Fibroblast of the aortic adventitia (primary cell): ENCODE data around the gene UTS2B. TPM values are rescaled to one million over a fixed set of nuclear protein-coding genes. Genes with fewer than 3 reads are reported as not detected.
A peak's percentile ranks its signal among the peaks of the same experiment; 100 is the strongest.

Experiments used
- DNase-seq: peaks from one replicate; pipeline ENCODE4 v3.0.0-alpha.2; 2010; ENCODE audit warnings: low read depth
- H3K4me3 ChIP-seq: 2 replicates; pipeline ENCODE4 v1.5.1; 2011; ENCODE audit warnings: low read depth, mild to moderate bottlenecking, control low read depth, low read length, moderate library complexity
- total RNA-seq: library from RNA; depleted of rRNA; stranded (reverse); fragments of >200 nt; gene quantifications from 2 replicates; pipeline ENCODE4 v1.2.3, GENCODE V29; 2012; ENCODE audit warnings: low replicate concordance
- TF ChIP-seq, protein P1 (sequence below): IDR thresholded peaks from 2 replicates; pipeline ENCODE4 v1.5.1; 2011; ENCODE audit warnings: mild to moderate bottlenecking, low read length, control low read depth, inconsistent platforms; ENCODE audit not compliant: insufficient read depth

The UTS2B gene, protein sequence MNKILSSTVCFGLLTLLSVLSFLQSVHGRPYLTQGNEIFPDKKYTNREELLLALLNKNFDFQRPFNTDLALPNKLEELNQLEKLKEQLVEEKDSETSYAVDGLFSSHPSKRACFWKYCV
- 1.3 TPM in 1 of 2 replicates, not detected in the other for total RNA-seq

DNA sequence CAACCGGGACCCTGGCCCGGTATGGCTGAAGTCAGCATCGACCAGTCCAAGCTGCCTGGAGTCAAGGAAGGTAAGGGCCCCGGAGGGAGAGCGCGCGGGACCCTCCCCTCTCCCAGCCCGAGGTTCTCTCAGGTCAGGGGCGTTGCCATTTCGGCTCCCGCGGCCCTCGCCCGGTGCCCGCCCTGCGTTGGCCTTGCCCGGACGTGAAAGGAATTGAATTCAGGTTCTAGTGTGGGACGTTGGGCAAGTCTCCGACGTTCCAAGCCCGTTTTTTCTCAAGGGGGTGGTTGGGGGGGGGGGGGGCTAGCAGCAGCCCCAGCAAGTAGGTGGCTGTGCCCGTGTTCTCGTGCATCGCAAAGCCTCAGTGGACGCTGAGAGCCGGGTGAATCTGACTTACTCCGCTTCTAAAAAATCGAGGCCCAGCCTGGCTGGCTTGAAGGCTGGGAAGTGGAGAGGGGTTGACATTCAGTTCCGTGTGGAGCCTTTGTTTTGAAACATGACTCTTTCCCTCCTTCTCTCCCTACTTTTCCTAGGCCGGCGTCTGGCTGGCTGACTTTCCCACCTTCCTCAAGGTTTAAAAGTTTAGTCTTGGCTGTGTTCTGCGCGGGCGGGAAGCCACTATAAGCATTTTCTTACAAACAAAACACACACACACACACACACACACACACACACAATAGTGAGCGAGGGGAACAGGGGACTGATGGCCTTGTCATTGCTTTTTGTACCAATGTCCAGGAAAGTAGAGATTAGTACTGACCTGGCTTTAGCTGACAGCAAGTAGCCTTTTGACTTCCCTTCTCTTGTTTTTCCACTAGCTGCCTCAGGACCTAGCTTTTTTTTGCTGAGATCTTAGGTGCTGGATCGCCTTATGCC, at the start of gene UTS2B:
Gene UTS2B (minus strand): TSS at position 873 of the 876 bp plus-strand sequence. CDS start 48,337 bp downstream, outside the sequence.
- TF ChIP-seq, protein P1, sequence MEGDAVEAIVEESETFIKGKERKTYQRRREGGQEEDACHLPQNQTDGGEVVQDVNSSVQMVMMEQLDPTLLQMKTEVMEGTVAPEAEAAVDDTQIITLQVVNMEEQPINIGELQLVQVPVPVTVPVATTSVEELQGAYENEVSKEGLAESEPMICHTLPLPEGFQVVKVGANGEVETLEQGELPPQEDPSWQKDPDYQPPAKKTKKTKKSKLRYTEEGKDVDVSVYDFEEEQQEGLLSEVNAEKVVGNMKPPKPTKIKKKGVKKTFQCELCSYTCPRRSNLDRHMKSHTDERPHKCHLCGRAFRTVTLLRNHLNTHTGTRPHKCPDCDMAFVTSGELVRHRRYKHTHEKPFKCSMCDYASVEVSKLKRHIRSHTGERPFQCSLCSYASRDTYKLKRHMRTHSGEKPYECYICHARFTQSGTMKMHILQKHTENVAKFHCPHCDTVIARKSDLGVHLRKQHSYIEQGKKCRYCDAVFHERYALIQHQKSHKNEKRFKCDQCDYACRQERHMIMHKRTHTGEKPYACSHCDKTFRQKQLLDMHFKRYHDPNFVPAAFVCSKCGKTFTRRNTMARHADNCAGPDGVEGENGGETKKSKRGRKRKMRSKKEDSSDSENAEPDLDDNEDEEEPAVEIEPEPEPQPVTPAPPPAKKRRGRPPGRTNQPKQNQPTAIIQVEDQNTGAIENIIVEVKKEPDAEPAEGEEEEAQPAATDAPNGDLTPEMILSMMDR, result no peak
- H3K4me3 ChIP-seq, result peak within 1 kb of the TSS; percentile 80
- peak; percentile 70 for DNase-seq

DNA sequence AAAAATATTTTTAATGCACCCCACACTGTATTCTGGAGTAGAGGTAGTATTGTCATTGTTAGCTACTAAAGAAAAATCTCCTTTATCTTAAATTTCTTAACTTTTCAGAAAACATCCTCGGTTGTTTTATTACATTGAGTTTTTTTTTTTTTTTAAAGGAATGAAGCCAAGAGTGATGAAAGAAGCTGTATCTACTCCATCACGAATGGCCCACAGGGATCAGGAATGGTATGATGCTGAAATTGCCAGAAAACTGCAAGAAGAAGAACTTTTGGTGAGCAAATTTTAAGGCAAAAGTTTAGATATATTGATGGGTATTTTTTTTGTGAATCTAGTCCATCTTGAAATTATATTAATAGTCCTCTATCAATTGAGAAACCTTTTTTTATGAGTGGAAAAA, 49.7 kb upstream of the UTS2B start:
- TF ChIP-seq, protein P1, result no peak
- no peak overlapping the region for H3K4me3 ChIP-seq
- peak; percentile 66 for DNase-seq

DNA sequence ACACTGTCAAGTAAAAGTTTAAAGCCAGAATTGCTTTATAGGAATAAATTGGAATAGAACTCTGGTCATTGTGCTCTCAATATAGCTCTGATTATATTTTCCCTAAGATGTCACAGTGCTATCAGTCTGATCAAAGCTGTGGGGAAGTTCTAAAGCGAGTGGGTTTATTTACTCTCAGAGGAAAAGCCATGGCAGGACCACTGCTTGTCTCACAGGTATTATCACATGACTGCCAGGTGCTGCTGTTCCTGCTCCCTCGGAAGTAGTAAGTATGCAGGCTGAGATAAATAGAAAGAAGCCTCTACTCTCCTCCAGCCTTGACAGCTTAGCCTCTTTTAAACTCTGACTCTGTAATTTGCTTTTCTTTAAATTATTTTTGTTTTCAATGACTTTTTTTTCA, 49.1 kb upstream of the UTS2B start:
- DNase-seq, result no peak
- H3K4me3 ChIP-seq, result no peak overlapping the region
- TF ChIP-seq, protein P1, result no peak

DNA sequence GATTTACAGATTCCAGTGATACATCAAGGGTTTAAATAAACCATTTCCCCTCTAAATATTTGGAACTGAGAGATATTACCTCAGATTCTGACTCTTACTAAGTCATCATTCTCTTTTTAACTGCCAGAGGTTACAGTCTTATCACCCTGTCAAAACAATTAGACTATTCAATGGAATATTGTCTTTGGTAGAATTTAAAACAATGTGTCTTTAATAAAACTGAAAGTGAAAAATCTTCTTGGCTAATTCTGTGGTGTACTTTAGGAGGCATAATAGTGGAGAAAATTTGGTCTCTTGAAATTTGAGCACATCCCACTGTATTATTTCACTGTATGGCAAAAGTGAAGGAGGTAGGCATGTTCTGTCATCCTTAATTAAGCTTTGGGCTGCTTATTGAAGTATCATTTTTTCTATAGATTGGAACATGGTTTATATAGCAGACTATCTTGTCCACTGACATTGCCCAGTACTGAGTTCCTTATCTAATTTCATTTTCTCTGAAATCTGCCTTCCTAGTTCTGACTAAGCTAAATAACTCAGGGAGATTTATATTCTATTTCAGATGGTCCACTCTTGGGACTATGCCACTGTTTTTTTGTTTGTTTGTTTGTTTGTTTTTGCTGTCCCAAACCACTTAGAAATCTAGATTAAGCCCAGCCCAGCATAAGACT, 48.0 kb upstream of the UTS2B start:
- DNase-seq, result peak; percentile 20
- H3K4me3 ChIP-seq, result no peak overlapping the region
- TF ChIP-seq, protein P1, result no peak

DNA sequence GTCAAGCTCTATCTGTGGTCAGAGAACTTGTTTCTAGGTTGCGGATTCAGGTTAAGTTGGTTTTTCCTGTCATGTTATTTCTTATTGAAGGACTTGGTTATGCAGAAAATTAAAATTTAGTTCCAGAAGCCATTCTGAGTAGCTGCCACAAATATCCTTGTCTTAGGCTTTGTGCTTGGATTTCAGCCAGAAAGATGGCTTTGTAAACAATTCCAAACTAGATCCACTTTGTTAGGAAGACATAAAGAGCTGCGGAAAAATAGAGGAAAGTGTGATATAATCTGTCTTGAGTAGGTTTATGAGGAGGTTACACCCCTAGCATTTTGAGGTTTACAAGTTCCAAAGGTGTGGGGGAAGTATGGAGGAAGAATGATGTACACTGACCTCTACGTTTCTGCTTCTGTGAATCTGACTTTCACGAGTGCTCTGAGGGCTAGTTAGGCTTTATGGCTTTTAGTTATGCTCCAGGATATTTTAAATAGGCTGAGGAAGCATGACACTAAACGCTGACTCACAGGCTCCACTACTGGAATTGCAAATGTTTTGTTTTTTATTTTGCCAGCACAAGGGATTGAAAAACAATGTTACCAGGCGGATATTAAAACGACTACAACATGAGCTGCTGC, 46.3 kb upstream of the UTS2B start:
- H3K4me3 ChIP-seq, result no peak overlapping the region
- DNase-seq, result peak; percentile 74
- TF ChIP-seq, protein P1, result no peak

DNA sequence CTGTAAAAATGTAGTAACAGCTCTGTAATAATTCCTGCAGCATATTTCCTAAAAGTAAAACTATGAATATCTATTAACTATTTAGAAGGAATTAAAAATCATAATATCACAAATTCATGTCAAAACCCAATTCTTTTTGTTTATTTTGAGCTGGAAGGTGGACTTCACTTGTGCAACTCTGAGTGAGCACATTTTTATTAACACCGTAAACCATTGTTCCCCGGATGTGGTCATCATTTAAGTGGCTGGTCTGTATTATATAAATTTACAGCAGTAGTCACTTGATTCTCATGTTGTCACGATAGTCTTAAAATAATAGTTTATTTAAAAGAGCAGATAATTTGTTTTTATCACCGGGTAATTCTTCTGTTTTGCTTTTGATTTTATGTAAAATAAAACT, 43.0 kb upstream of the UTS2B start:
- H3K4me3 ChIP-seq, result no peak overlapping the region
- TF ChIP-seq, protein P1, result no peak
- DNase-seq, result peak; percentile 51
